Fibroblast of skin of back (primary cell): ENCODE data around the gene ADAM12.
"Not testable (repeated sequence)": the region's sequence is repeated elsewhere in the genome, so short reads cannot be mapped to it uniquely, and the experiment has no call there.

ENCODE experiments used
- DNase-seq: peaks from one replicate; pipeline ENCODE4 v3.0.0-alpha.2; 2013

The ADAM12 gene

GRCh38 chr10:126004752-126005151 lies 383.5 kb downstream of the ADAM12 start:
- DNase-seq = no peak

- DNase-seq = peak; percentile 59
These were observed 386.7 kb downstream of the ADAM12 start for GRCh38 chr10:126001576-126001975.

- no peak for DNase-seq
These were observed 388.6 kb downstream of the ADAM12 start for GRCh38 chr10:125999694-126000093.

- DNase-seq = no peak
These were observed 390.7 kb downstream of the ADAM12 start for GRCh38 chr10:125997586-125997985.

GRCh38 chr10:125995726-125996304 lies 392.5 kb downstream of the ADAM12 start:
- no peak for DNase-seq

- DNase-seq = no peak
These were observed 393.7 kb downstream of the ADAM12 start for GRCh38 chr10:125994601-125995000.

- no peak for DNase-seq
These were observed 396.0 kb downstream of the ADAM12 start for GRCh38 chr10:125992254-125992653.

- DNase-seq = no peak
These were observed 396.9 kb downstream of the ADAM12 start for GRCh38 chr10:125991392-125991791.

GRCh38 chr10:125990974-125991373 lies 397.3 kb downstream of the ADAM12 start:
- DNase-seq = no peak

GRCh38 chr10:125989791-125990190 lies 398.5 kb downstream of the ADAM12 start:
- no peak for DNase-seq

- DNase-seq = peak; percentile 52
These were observed 402.6 kb downstream of the ADAM12 start for GRCh38 chr10:125985557-125986240.

GRCh38 chr10:125984865-125985495 lies 403.3 kb downstream of the ADAM12 start:
- DNase-seq = peak; percentile 54

- no peak for DNase-seq
These were observed 403.9 kb downstream of the ADAM12 start for GRCh38 chr10:125984346-125984745.

- DNase-seq = no peak
These were observed 404.6 kb downstream of the ADAM12 start for GRCh38 chr10:125983656-125984055.

- DNase-seq = peak; percentile 73
These were observed 405.1 kb downstream of the ADAM12 start for GRCh38 chr10:125983161-125983560.

GRCh38 chr10:125982260-125982948 lies 405.9 kb downstream of the ADAM12 start:
- peak; percentile 81 for DNase-seq

GRCh38 chr10:125980521-125981035 lies 407.7 kb downstream of the ADAM12 start:
- no peak for DNase-seq

GRCh38 chr10:125979976-125980375 lies 408.3 kb downstream of the ADAM12 start:
- no peak for DNase-seq

- no peak for DNase-seq
These were observed 411.2 kb downstream of the ADAM12 start for GRCh38 chr10:125976960-125977605.

GRCh38 chr10:125970077-125970630 lies 418.1 kb downstream of the ADAM12 start:
- not testable (repeated sequence) for DNase-seq

- no peak for DNase-seq
These were observed 420.7 kb downstream of the ADAM12 start for GRCh38 chr10:125967533-125967932.

GRCh38 chr10:125964558-125964957 lies 423.7 kb downstream of the ADAM12 start:
- no peak for DNase-seq
